Measurements from ENCODE around the gene AGFG1. TPM values are rescaled to one million over a fixed set of nuclear protein-coding genes. Genes with fewer than 3 reads are reported as not detected.

The AGFG1 gene
- total RNA-seq, 3 donors from 2014 or later: 69.2 to 76.3 (median 73.0) TPM

GRCh38 chr2:227509076-227509475 lies 37.1 kb downstream of the AGFG1 start:
- no peaks in the 10 kb centered on the region for H3K36me3 ChIP-seq (ENCODE audit: low read depth)
- TF ChIP-seq, protein P1, sequence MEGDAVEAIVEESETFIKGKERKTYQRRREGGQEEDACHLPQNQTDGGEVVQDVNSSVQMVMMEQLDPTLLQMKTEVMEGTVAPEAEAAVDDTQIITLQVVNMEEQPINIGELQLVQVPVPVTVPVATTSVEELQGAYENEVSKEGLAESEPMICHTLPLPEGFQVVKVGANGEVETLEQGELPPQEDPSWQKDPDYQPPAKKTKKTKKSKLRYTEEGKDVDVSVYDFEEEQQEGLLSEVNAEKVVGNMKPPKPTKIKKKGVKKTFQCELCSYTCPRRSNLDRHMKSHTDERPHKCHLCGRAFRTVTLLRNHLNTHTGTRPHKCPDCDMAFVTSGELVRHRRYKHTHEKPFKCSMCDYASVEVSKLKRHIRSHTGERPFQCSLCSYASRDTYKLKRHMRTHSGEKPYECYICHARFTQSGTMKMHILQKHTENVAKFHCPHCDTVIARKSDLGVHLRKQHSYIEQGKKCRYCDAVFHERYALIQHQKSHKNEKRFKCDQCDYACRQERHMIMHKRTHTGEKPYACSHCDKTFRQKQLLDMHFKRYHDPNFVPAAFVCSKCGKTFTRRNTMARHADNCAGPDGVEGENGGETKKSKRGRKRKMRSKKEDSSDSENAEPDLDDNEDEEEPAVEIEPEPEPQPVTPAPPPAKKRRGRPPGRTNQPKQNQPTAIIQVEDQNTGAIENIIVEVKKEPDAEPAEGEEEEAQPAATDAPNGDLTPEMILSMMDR (IDR thresholded peaks at IDR 0.05): no peak
- ATAC-seq (no peak), DNase-seq (no peak)
- no peak overlapping the region for H3K4me3 ChIP-seq
- intact Hi-C loops (cut with DNase I, micrococcal nuclease): no loop called here
- no peaks in the 10 kb centered on the region for H3K9me3 ChIP-seq
- peaks cover 62% of the 10 kb centered on the region for H3K4me1 ChIP-seq (ENCODE audit: low read depth)

DNA sequence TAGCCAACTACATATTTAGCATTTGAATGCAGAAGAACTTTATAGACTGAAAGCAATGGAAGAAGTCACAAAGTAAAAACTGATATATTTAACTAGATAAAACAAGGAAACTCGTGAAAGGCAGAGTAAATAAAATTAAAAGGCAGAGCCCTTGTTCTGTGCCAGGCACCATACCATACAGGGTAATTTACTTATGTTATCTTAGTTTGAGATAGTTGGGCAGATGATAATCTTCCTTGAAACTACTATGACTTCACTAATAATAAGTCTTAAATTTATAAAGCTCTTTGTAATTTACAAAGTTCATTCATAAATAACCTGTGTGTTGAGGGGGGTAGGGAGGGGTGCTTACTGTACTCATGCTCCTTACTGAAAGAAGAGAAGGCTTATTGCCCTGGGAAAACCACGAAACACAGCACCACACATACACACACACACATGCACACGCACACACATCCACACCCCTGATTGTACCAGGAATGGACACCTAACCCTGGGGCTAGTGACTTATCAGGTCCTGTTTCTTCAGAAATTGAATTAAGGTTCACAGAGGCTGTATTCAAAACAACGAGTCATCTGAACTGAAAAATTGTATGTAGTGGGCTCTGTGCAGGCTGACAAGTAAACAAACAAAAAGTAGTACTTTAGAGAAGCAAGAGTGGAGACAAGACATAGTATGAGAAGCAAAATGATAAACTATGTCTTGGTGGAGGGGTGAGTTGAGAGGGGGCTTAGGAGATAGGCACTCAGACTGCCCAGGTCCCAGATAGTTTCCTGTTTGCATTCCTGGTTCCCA lies 38.1 kb downstream of the AGFG1 start:
- Histone ChIP-seq H3K9me3 (no peaks in the 10 kb centered on the region), H3K4me3 (no peak overlapping the region), H3K4me1 (ENCODE audit: low read depth) (peaks cover 53% of the 10 kb centered on the region), H3K36me3 (ENCODE audit: low read depth) (no peaks in the 10 kb centered on the region)
- intact Hi-C loops (cut with DNase I, micrococcal nuclease): no loop called here
- TF ChIP-seq, protein P1 (IDR thresholded peaks at IDR 0.05): no peak
- peak; percentile 67 for ATAC-seq
- DNase-seq: no peak

DNA sequence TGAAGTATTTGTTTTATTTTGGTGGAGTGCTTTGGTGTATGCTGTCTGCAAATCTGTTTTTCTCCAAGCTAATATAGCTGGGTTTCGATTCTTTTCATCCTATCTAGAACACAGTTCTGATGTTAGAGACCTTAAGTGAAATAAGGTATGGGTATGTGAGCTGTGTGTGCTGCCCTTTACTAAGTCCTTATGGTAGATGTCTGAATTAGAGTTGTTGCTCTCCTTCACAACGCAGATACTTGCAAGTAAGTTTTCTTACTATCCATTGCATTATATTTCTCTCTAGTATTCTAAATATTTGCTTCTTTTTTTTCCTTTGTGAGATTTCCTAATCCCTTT lies 38.6 kb downstream of the AGFG1 start:
- H3K36me3 ChIP-seq (ENCODE audit: low read depth): no peaks in the 10 kb centered on the region
- H3K9me3 ChIP-seq: no peaks in the 10 kb centered on the region
- DNase-seq: no peak
- peaks cover 48% of the 10 kb centered on the region for H3K4me1 ChIP-seq (ENCODE audit: low read depth)
- no peak overlapping the region for H3K4me3 ChIP-seq
- TF ChIP-seq, protein P1 (IDR thresholded peaks at IDR 0.05): no peak
- ATAC-seq: no peak
- intact Hi-C loops (cut with DNase I, micrococcal nuclease): no loop called here

- TF ChIP-seq, protein P1 (IDR thresholded peaks at IDR 0.05): no peak
- DNase-seq: no peak
- H3K9me3 ChIP-seq: no peaks in the 10 kb centered on the region
- no peaks in the 10 kb centered on the region for H3K36me3 ChIP-seq (ENCODE audit: low read depth)
- H3K4me3 ChIP-seq: no peak overlapping the region
- H3K4me1 ChIP-seq (ENCODE audit: low read depth): peaks cover 45% of the 10 kb centered on the region
- intact Hi-C loops (cut with DNase I, micrococcal nuclease): no loop called here
- ATAC-seq: peak; percentile 64
Measured at GRCh38 chr2:227511239-227511930, 39.4 kb downstream of the AGFG1 start.

GRCh38 chr2:227511955-227512354 lies 40.0 kb downstream of the AGFG1 start:
- intact Hi-C loops (cut with DNase I, micrococcal nuclease): no loop called here
- ATAC-seq: no peak
- no peaks in the 10 kb centered on the region for H3K36me3 ChIP-seq (ENCODE audit: low read depth)

More at GRCh38 chr2:227511955-227512354, 40.0 kb downstream of the AGFG1 start:
- peaks cover 45% of the 10 kb centered on the region for H3K4me1 ChIP-seq (ENCODE audit: low read depth)
- no peak for DNase-seq
- H3K4me3 ChIP-seq: no peak overlapping the region
- no peaks in the 10 kb centered on the region for H3K9me3 ChIP-seq
- TF ChIP-seq, protein P1 (IDR thresholded peaks at IDR 0.05): no peak
